ENCODE data around the gene AKT3. TPM values are rescaled to one million over a fixed set of nuclear protein-coding genes. Genes with fewer than 3 reads are reported as not detected.

AKT3 gene
- total RNA-seq, 1 donor from 2014 or later = 29.9 TPM

- DNase-seq (ENCODE audit: extremely low spot score, unreplicated experiment) = no peak
- Mint-ChIP-seq H3K36me3 (no peaks in the 10 kb centered on the region), H3K4me1 (ENCODE audit: unreplicated experiment) (no peaks in the 10 kb centered on the region), H3K27me3 (no peaks in the 10 kb centered on the region), H3K4me3 (no peak overlapping the region), H3K9me3 (no peaks in the 10 kb centered on the region), H3K27ac (no peak overlapping the region)
- TF ChIP-seq CTCF (conservative IDR thresholded peaks at IDR 0.05) = no peak
These were observed 117.9 kb downstream of the AKT3 start for GRCh38 chr1:243731974-243732625.

- no peaks in the 10 kb centered on the region for H3K27me3 Mint-ChIP-seq
- no peak for DNase-seq (ENCODE audit: extremely low spot score, unreplicated experiment)
- H3K4me3 Mint-ChIP-seq = no peak overlapping the region
- no peak for TF ChIP-seq CTCF (conservative IDR thresholded peaks at IDR 0.05)
- H3K27ac Mint-ChIP-seq = no peak overlapping the region
- no peaks in the 10 kb centered on the region for H3K4me1 Mint-ChIP-seq (ENCODE audit: unreplicated experiment)
- H3K9me3 Mint-ChIP-seq = no peaks in the 10 kb centered on the region
- no peaks in the 10 kb centered on the region for H3K36me3 Mint-ChIP-seq
These were observed 118.6 kb downstream of the AKT3 start for GRCh38 chr1:243731301-243731891.

GRCh38 chr1:243730487-243731150, 119.4 kb downstream of the AKT3 start:
- Mint-ChIP-seq H3K27me3 (no peaks in the 10 kb centered on the region), H3K4me1 (ENCODE audit: unreplicated experiment) (no peaks in the 10 kb centered on the region), H3K9me3 (no peaks in the 10 kb centered on the region), H3K36me3 (no peaks in the 10 kb centered on the region), H3K4me3 (no peak overlapping the region), H3K27ac (no peak overlapping the region)
- no peak for TF ChIP-seq CTCF (conservative IDR thresholded peaks at IDR 0.05)
- no peak for DNase-seq (ENCODE audit: extremely low spot score, unreplicated experiment)

- H3K4me1 Mint-ChIP-seq (ENCODE audit: unreplicated experiment) = no peaks in the 10 kb centered on the region
- no peaks in the 10 kb centered on the region for H3K36me3 Mint-ChIP-seq
- H3K4me3 Mint-ChIP-seq = no peak overlapping the region
- H3K27me3 Mint-ChIP-seq = no peaks in the 10 kb centered on the region
- H3K27ac Mint-ChIP-seq = no peak overlapping the region
- no peak for DNase-seq (ENCODE audit: extremely low spot score, unreplicated experiment)
- no peaks in the 10 kb centered on the region for H3K9me3 Mint-ChIP-seq
- no peak for TF ChIP-seq CTCF (conservative IDR thresholded peaks at IDR 0.05)
These were observed 120.1 kb downstream of the AKT3 start for GRCh38 chr1:243729956-243730355.

GRCh38 chr1:243727503-243728203, 122.4 kb downstream of the AKT3 start:
- Mint-ChIP-seq H3K4me1 (ENCODE audit: unreplicated experiment) (no peaks in the 10 kb centered on the region), H3K4me3 (no peak overlapping the region), H3K36me3 (no peaks in the 10 kb centered on the region), H3K27ac (no peak overlapping the region), H3K9me3 (no peaks in the 10 kb centered on the region), H3K27me3 (no peaks in the 10 kb centered on the region)
- TF ChIP-seq CTCF (conservative IDR thresholded peaks at IDR 0.05) = no peak
- DNase-seq (ENCODE audit: extremely low spot score, unreplicated experiment) = no peak

All from type B pancreatic cell (in vitro differentiated cells).